ENCODE measurements around the gene SLC6A1.

The SLC6A1 gene

DNA sequence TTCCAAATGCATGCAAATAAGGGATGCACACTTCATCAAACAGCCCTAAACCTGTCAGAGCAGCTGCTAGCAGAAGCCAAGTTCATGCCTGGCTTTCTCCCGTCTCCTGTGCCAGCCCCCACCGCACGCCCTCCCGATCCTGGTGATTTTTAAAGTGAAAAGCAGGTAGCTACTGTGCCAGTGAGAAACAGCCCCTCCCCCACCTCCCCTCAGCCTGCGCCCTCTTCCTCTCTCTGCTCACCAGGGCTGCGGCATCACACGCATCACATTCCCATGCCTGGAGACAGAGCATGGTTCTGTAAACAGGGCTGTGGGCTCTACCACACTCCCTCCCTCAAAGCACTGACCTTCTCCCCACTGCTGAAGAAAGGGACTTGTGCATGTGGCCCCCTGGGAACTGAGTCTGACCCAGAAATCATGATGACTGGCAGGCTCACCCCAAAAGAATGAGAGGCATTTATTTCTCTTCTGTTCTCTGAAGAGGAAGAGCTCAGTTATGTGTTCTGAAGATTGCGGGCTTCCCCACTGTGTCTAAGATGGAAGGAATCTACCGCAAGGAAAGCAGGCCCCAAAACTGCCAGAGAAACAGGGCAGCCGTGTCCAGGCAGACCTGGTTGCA, 14.5 kb upstream of the SLC6A1 start:
- TF ChIP-seq ARNTL (CRISPR knock-in tag; IDR thresholded peaks at IDR 0.05; ENCODE audit: borderline replicate concordance, low read depth) (no peak), GLIS3 (CRISPR knock-in tag; IDR thresholded peaks at IDR 0.05) (no peak)
- ATAC-seq, result no peak

DNA sequence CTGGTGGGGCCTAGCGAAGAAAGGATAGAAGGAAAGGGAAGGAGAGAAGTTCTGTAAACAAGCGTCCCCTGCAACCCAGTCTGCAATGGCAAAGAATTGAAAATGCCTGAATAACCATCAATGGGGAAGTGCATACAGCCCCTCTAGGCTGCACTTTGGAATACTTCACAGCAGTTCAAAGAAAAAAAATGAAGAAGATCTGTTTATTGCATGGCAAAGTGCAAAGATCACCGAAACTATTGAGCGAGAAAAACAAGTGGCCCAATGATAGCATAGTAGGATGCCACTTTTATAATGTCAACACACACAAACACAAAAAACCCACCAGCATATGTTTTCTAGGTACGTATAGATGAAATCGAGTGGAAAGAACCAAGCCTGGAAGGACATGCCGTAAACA, 13.6 kb upstream of the SLC6A1 start:
- TF ChIP-seq ZFP30 (CRISPR knock-in tag; IDR thresholded peaks at IDR 0.05), result no peak
- no peak for TF ChIP-seq GLIS3 (CRISPR knock-in tag; IDR thresholded peaks at IDR 0.05)
- TF ChIP-seq ISL1 (CRISPR knock-in tag; IDR thresholded peaks at IDR 0.05), result no peak
- TF ChIP-seq, protein P1, sequence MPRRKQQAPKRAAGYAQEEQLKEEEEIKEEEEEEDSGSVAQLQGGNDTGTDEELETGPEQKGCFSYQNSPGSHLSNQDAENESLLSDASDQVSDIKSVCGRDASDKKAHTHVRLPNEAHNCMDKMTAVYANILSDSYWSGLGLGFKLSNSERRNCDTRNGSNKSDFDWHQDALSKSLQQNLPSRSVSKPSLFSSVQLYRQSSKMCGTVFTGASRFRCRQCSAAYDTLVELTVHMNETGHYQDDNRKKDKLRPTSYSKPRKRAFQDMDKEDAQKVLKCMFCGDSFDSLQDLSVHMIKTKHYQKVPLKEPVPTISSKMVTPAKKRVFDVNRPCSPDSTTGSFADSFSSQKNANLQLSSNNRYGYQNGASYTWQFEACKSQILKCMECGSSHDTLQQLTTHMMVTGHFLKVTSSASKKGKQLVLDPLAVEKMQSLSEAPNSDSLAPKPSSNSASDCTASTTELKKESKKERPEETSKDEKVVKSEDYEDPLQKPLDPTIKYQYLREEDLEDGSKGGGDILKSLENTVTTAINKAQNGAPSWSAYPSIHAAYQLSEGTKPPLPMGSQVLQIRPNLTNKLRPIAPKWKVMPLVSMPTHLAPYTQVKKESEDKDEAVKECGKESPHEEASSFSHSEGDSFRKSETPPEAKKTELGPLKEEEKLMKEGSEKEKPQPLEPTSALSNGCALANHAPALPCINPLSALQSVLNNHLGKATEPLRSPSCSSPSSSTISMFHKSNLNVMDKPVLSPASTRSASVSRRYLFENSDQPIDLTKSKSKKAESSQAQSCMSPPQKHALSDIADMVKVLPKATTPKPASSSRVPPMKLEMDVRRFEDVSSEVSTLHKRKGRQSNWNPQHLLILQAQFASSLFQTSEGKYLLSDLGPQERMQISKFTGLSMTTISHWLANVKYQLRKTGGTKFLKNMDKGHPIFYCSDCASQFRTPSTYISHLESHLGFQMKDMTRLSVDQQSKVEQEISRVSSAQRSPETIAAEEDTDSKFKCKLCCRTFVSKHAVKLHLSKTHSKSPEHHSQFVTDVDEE (CRISPR knock-in tag; IDR thresholded peaks at IDR 0.05), result no peak
- no peak for TF ChIP-seq CSDC2 (CRISPR knock-in tag; IDR thresholded peaks at IDR 0.05)
- no peak for TF ChIP-seq ESRRG (CRISPR knock-in tag; IDR thresholded peaks at IDR 0.05)
- TF ChIP-seq ZNF8 (CRISPR knock-in tag; IDR thresholded peaks at IDR 0.05), result no peak
- TF ChIP-seq, protein P2, sequence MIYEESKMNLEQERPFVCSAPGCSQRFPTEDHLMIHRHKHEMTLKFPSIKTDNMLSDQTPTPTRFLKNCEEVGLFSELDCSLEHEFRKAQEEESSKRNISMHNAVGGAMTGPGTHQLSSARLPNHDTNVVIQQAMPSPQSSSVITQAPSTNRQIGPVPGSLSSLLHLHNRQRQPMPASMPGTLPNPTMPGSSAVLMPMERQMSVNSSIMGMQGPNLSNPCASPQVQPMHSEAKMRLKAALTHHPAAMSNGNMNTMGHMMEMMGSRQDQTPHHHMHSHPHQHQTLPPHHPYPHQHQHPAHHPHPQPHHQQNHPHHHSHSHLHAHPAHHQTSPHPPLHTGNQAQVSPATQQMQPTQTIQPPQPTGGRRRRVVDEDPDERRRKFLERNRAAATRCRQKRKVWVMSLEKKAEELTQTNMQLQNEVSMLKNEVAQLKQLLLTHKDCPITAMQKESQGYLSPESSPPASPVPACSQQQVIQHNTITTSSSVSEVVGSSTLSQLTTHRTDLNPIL (CRISPR knock-in tag; IDR thresholded peaks at IDR 0.05; ENCODE audit: low read depth), result no peak
- no peak for TF ChIP-seq ZNF565 (CRISPR knock-in tag; conservative IDR thresholded peaks at IDR 0.05; ENCODE audit: low read depth)
- no peak for TF ChIP-seq ZFP3 (CRISPR knock-in tag; IDR thresholded peaks at IDR 0.05)
- TF ChIP-seq ZNF70 (CRISPR knock-in tag; IDR thresholded peaks at IDR 0.05), result no peak
- TF ChIP-seq TOX (CRISPR knock-in tag; IDR thresholded peaks at IDR 0.05; ENCODE audit: borderline replicate concordance), result no peak
- ATAC-seq, result no peak

DNA sequence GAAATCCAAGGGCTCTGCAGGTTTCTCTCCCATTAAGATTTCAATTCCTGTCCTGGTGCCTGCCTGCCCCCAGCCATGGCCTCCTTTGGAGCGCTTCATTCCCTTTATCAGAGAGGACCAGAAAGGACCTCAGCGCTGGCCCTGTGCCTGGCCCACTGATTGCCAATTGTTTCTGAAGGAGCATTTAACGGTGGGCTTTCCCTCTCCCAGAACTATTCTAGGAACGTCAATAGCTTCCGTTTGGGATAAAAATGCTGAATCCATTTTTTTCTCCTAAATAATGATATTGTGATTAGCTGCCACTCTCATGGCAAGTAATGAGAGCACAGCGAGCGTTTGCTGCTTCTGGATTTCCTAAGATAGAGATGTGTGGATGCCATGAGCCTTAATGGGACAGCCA, 12.2 kb upstream of the SLC6A1 start:
- TF ChIP-seq GLIS3 (CRISPR knock-in tag; IDR thresholded peaks at IDR 0.05) (no peak), ZFP30 (CRISPR knock-in tag; IDR thresholded peaks at IDR 0.05) (no peak)
- ATAC-seq, result no peak

DNA sequence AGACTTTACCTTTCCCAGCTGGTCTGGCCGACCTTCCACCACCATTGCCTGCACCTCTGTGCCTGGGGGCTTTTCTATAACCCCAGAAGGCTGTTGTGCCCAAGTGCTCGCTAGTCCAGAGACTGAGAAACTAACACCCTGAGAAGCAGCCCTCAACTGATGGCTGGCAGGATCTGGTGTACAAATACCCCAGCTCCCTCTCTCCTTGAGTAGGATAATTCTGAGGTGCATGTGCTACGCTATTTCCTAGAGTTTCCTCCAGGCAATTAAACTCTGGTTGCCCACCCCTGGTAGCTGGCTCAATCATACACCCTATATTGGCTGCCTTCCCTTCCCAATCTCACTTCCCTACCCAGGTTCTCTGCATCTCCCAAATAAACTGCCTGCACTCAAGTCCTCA, 11.5 kb upstream of the SLC6A1 start:
- no peak for ATAC-seq
- TF ChIP-seq ARNTL (CRISPR knock-in tag; IDR thresholded peaks at IDR 0.05; ENCODE audit: borderline replicate concordance, low read depth) (no peak), BACH2 (CRISPR knock-in tag; IDR thresholded peaks at IDR 0.05; ENCODE audit: borderline replicate concordance) (no peak), OSR1 (CRISPR knock-in tag; IDR thresholded peaks at IDR 0.05) (no peak), ESRRG (CRISPR knock-in tag; IDR thresholded peaks at IDR 0.05) (no peak), ZNF8 (CRISPR knock-in tag; IDR thresholded peaks at IDR 0.05) (no peak), ZC3H10 (CRISPR knock-in tag; IDR thresholded peaks at IDR 0.05) (no peak), ISL1 (CRISPR knock-in tag; IDR thresholded peaks at IDR 0.05) (no peak), ZFP3 (CRISPR knock-in tag; IDR thresholded peaks at IDR 0.05) (no peak), PPARA (CRISPR knock-in tag; IDR thresholded peaks at IDR 0.05; ENCODE audit: borderline replicate concordance) (no peak), SNAI2 (CRISPR knock-in tag; IDR thresholded peaks at IDR 0.05) (no peak), ZNF70 (CRISPR knock-in tag; IDR thresholded peaks at IDR 0.05) (no peak), TOX (CRISPR knock-in tag; IDR thresholded peaks at IDR 0.05; ENCODE audit: borderline replicate concordance) (no peak)
- TF ChIP-seq, protein P2 (CRISPR knock-in tag; IDR thresholded peaks at IDR 0.05; ENCODE audit: low read depth), result no peak
- TF ChIP-seq, protein P3, sequence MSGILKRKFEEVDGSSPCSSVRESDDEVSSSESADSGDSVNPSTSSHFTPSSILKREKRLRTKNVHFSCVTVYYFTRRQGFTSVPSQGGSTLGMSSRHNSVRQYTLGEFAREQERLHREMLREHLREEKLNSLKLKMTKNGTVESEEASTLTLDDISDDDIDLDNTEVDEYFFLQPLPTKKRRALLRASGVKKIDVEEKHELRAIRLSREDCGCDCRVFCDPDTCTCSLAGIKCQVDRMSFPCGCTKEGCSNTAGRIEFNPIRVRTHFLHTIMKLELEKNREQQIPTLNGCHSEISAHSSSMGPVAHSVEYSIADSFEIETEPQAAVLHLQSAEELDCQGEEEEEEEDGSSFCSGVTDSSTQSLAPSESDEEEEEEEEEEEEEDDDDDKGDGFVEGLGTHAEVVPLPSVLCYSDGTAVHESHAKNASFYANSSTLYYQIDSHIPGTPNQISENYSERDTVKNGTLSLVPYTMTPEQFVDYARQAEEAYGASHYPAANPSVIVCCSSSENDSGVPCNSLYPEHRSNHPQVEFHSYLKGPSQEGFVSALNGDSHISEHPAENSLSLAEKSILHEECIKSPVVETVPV (CRISPR knock-in tag; IDR thresholded peaks at IDR 0.05), result no peak

DNA sequence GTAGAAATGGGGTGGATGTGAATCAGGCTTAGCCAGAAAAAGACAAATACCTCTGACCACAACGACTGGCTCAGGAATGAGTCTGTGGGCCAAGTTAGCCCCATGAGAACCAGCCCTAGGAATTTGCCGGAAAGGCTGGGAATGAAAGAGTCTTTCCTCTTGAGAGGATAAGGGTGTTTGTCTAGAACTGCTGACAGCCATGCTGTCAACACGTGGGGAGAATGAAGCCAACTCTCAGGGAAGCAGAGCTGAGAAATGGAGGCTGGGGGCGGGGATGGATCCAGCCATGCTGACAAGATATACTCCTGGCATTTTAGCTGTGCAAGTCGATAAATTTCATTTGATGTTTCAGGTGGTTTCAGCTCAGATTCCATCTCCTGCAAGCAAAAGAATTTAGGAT, 10.6 kb upstream of the SLC6A1 start:
- ATAC-seq, result no peak
- TF ChIP-seq TCF4 (CRISPR knock-in tag; IDR thresholded peaks at IDR 0.05; ENCODE audit: borderline replicate concordance) (no peak), GLIS3 (CRISPR knock-in tag; IDR thresholded peaks at IDR 0.05) (no peak), ZC3H10 (CRISPR knock-in tag; IDR thresholded peaks at IDR 0.05) (no peak), PPARA (CRISPR knock-in tag; IDR thresholded peaks at IDR 0.05; ENCODE audit: borderline replicate concordance) (no peak), OSR1 (CRISPR knock-in tag; IDR thresholded peaks at IDR 0.05) (no peak), TOX (CRISPR knock-in tag; IDR thresholded peaks at IDR 0.05; ENCODE audit: borderline replicate concordance) (no peak), BACH2 (CRISPR knock-in tag; IDR thresholded peaks at IDR 0.05; ENCODE audit: borderline replicate concordance) (no peak), SNAI2 (CRISPR knock-in tag; IDR thresholded peaks at IDR 0.05) (no peak), ESRRG (CRISPR knock-in tag; IDR thresholded peaks at IDR 0.05) (no peak), ARNTL (CRISPR knock-in tag; IDR thresholded peaks at IDR 0.05; ENCODE audit: borderline replicate concordance, low read depth) (no peak)
- TF ChIP-seq, protein P2 (CRISPR knock-in tag; IDR thresholded peaks at IDR 0.05; ENCODE audit: low read depth), result no peak
- TF ChIP-seq, protein P4, sequence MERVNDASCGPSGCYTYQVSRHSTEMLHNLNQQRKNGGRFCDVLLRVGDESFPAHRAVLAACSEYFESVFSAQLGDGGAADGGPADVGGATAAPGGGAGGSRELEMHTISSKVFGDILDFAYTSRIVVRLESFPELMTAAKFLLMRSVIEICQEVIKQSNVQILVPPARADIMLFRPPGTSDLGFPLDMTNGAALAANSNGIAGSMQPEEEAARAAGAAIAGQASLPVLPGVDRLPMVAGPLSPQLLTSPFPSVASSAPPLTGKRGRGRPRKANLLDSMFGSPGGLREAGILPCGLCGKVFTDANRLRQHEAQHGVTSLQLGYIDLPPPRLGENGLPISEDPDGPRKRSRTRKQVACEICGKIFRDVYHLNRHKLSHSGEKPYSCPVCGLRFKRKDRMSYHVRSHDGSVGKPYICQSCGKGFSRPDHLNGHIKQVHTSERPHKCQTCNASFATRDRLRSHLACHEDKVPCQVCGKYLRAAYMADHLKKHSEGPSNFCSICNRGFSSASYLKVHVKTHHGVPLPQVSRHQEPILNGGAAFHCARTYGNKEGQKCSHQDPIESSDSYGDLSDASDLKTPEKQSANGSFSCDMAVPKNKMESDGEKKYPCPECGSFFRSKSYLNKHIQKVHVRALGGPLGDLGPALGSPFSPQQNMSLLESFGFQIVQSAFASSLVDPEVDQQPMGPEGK (CRISPR knock-in tag; IDR thresholded peaks at IDR 0.05; ENCODE audit: borderline replicate concordance), result no peak
